ENCODE measurements around the gene SHANK3. TPM values are rescaled to one million over a fixed set of nuclear protein-coding genes. Genes with fewer than 3 reads are reported as not detected.

The SHANK3 gene
- polyA plus RNA-seq, 10 donors: 12.5 to 24.5 (median 15.1) TPM

DNA sequence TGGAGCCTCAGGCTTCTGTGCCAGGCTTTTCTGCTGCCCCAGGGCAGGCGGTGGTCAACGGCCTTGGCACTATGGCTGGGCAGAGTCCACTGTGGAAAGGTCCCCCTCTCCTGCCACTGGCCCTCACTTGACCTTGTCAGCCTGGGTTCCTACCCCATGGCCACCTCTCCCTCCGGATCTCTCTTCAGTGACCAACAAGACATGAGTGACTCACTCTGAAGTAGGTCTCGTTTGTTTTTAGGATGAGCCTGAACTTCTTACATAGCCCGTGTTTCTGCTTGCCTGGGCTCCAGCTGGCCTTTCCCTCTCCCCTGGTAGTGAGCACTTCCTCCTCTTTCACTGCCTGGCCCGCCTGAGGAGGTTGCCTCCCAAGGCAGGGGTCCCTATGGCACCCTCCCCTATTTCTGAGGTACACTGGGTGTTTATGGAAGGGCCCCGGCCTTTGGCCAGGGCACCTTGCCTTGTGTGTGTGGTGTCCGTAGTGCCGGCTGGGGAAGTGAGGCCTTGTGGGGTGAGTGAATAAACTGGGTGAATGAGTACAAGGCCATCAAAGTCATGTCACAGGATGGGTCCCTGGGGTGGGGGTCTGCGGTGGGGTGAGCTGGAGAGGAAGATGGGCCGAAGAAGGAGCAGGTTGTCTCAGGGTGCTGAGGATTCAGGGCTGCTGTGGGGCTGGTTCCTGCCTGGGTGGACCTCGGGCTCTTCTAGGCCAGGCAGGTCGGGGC, 5.0 kb downstream of the SHANK3 start:
- no peak for DNase-seq

DNA sequence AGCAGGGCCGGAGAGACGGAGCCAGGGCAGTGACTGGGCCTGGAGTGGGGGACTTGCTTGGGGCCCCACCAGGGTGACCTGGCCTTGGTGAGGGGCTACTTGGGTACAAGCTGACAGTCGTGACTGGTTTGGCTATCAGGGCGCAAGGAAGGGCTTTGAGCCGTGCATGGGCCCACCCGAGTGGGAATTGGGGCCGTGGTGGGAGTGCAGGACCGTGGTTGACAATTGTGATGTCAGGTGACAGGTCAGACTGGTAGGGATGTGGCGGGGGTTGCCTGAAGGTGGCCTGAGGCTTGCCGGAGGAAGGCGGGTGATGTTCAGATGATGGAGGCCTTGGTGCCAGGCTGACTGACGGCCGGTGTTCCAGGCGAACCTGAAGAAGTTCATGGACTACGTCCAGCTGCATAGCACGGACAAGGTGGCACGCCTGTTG, 5.6 kb downstream of the SHANK3 start:
- DNase-seq: no peak

DNA sequence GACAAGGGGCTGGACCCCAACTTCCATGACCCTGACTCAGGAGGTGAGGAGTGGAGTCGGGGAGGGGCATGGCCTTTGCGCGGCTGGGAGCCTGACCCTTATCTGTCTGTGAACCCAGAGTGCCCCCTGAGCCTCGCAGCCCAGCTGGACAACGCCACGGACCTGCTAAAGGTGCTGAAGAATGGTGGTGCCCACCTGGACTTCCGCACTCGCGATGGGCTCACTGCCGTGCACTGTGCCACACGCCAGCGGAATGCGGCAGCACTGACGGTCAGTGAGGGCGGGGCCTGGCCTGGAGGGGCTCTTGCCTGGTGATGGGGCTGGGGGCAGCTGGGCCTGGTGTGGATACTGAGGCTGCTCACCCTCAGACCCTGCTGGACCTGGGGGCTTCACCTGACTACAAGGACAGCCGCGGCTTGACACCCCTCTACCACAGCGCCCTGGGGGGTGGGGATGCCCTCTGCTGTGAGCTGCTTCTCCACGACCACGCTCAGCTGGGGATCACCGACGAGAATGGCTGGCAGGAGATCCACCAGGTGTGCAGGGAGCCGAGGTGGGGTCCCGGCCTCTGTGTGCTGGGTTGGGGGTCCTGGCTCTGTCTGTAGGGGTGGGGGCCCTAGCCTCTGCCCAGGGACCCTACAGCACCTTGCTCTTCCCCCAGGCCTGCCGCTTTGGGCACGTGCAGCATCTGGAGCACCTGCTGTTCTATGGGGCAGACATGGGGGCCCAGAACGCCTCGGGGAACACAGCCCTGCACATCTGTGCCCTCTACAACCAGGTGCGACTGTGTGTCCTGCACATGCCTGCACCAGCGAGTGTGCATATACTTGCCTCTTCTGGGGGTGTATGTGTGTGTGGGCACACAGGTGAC, 6.3 kb downstream of the SHANK3 start:
- DNase-seq: no peak

GRCh38 chr22:50683086-50683993, 10.7 kb downstream of the SHANK3 start:
- DNase-seq: no peak

DNA sequence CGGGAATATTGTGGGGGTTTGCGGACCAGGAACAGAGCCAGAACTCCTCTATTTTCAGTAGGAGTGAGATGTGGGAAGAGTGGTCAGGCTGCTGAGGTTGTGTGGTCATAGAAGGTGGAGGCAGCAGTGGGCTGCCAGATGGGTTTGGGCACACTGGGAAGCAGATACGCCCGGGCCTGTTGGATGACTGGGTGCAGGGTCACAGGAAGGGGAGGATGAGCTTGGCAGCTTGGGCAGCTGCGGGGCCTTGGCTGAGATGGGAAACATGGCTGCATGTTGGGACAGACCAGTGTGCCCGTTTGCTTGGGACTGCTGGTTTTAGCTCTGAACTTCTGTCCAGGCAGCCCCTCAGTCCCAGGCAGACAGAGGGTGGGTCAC, 11.4 kb downstream of the SHANK3 start:
- no peak for DNase-seq

DNA sequence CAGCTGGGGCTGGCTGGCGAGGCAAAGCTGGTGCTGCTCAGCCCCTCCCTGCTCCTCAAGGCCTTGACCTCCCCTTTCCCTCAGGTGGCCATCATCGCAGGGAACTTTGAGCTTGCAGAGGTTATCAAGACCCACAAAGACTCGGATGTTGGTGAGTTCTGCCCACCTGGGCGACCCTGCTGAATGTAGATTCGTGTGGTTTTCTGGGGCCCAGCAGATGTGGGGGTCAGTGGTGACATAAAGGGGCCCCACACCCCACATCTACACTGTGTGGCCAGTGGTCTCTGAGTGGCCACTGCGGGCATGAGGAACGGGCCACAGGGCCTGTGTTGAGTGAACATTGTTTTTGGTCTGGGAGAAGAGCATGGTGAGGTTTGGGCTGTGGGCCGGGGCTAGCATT, 11.9 kb downstream of the SHANK3 start:
- no peak for DNase-seq

GRCh38 chr22:50684986-50685385, 12.4 kb downstream of the SHANK3 start:
- peak in 1 of 3 donors; percentile 13 for DNase-seq

- DNase-seq: no peak
Measured at GRCh38 chr22:50686794-50687193, 14.2 kb downstream of the SHANK3 start.

DNA sequence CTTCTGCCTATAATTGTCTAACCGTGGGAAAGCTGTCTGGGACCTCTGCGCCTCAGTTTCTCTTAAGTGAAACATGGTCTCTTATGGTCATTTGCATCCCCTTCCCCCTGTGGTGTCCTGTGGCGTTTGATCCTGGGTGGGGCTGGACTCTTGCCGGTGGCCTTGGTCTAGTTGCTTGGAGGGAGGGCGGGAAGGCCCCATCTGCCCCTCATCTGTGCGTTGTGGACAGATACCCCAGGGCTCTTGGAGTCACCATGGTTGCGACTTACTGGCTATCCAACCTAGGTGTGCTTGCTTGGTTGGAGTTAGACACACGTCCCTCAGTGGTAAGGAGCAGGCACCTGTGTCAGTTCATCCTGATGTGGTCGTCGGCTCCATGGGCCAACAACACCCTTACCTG, 15.2 kb downstream of the SHANK3 start:
- DNase-seq: no peak

DNA sequence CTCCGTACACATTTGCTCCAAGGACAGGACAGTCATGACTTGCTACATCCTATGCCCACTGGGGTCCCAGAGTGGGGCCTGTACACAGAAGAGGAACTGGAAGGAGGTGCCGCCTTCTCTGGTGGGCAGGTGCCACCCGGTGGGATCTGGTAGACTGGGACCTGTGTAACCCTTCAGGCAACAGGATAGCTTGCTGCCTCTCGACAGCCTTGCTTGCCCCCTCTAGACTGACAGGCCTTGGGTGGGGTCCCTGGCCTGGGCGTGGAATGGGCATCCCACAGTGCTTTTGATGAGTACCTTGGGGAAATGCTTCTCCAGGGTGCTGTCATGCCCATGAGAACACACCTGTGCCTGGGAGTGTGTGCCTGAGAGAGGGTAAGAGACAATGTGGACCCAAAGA, 15.8 kb downstream of the SHANK3 start:
- DNase-seq: no peak

- no peak for DNase-seq
Measured at GRCh38 chr22:50691521-50691920, 18.9 kb downstream of the SHANK3 start.

DNA sequence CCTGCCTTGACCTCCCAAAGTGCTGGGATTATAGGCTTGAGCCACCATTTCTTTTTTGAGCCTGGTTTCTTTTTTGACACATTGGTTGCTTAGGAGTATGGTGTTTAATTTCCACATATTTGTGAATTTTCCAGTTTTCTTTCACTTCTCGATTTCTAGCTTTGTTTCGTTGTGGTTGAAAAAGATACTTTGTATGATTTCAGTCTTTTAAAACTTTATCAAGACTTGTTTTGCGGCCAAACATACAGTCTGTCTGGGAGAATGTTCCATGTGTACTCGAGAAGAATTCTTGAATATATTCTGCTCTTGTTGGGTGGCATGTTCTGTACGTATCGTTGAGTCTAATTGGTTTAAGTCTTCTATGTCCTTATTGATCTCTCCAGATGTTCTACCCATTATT, 20.8 kb downstream of the SHANK3 start:
- no peak for DNase-seq

- DNase-seq: no peak
Measured at GRCh38 chr22:50694099-50694605, 21.5 kb downstream of the SHANK3 start.

GRCh38 chr22:50694766-50695420, 22.3 kb downstream of the SHANK3 start:
- no peak for DNase-seq

DNA sequence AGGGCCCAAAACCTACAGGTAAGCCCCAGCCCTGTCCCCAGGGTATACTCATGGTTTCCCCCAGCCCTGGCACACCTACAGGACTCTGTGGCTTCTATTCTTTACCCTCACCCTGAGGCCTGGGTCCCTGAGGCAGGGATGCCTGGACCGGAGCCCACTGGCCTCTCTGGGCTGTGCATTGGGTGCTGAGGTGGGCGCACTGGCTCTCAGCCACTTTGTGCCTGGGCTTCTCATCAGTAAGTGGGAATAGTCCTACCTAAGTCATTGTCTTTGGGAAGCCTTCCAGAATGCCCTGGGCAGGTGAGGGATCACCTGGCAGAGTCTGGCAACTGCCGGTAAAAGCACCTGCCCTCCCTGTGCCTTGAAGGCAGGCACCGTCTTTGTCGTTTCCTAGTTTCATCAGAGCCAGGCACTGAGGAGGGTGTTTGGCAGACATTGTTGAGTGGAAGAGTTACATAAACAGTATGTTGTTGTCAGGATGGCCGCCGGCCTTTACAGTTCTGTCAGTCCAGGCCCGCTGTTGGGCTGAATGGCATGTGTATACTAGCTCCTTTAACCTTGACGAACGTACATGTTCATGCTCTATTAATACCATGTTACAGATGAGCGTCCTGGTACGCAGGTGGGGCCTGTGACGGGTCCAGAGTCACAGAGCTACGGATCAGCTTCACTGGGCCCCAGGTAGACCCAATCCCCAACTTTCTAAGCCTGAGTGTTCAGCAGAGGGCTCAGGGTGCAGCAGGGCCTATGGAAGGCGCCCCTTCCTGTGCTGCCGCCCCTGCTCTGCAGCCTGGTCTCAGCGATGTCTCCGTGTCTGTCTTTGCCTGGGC, 23.0 kb downstream of the SHANK3 start:
- DNase-seq: no peak

- no peak for DNase-seq
Measured at GRCh38 chr22:50696251-50696798, 23.7 kb downstream of the SHANK3 start.

DNA sequence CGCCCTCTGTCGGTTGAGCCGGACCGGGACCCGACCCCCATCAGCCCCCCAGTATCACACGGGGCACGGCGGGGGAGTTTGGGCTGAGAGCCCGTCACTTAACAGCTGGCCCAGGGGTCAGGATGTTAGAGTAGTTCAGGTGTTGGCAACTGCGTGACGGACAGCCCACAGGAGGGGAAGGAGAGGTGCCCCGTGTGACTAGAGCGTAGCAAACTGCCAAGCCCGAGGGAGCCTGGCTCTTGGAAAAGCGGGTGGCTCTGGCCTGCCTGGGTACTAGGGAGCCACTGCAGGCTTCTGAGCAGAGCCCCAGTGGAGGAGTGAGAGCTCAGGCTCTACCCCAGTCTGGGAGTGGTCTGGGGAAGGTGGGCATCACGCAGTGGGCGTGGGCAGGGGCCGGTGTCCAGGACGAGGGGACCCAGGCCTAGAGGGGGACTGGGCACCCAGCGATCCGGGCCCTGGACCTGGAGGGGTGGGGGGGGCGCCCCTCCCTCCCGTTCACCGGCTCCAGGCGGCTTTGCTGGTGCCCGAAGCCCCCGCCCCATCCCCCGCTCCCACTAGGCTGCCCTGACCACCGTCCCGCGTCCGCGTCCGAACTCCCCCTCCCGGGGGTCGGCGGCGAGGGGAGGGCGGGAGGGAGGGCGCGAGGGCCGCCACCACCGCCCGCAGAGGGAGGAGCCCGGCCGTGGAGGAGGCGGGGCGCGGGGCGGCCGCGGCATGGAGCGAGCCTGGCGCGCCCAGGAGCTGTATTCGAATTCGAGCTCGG, 24.4 kb downstream of the SHANK3 start:
- peak in 1 of 3 donors; percentile 49 for DNase-seq

DNA sequence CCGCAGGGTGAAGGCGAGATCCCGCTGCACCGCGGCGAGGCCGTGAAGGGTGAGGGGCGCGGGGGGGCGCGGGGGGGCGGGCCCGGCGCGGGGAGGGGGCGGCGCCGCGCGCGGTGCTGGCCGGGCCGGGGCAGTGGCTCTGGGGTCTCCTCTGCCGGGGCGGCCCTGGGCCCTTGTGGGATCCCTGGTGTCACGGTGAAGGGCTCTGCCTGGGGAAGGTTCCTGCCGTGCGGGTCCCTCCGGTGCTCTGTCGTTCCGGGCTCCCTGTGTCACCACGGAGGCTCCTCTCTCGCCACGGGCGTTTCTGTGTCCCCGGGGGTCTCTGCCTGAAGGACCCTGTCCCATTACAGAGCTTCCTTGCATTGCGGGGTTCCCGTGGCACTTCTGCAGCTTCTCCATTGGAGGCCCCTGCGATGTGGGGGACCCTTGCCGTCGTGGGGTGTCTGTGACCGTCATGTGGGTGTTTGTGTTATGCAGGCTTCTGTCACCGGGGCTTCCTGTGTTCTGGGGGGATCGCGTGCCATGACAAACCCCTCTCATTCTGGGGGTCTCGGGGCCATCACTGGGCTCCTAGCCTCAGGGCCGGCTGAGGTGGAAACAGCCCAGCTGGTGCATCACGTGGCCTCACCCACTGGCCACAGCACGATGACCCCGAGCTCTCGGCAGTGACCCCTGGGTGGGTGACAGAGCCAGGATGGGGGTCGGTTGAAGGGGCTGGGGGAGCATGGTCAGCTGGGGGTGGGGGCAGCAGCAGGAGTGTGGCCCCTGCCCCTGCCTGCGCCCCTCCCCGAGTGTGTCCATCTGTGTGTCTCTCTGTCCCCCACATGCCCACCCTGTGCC, 25.3 kb downstream of the SHANK3 start:
- DNase-seq: no peak

Data from muscle of back (tissue), 11 donors.